HG02938 (cell line): ENCODE data around the gene GALNT15.

Source experiments
- ATAC-seq: cut with Tn5 transposase; IDR thresholded peaks from one replicate; pipeline ENCODE4 v1.9.1; 2021; ENCODE audit warnings: mild to moderate bottlenecking, moderate library complexity; ENCODE audit not compliant: unreplicated experiment

Gene GALNT15

GRCh38 chr3:16219777-16220176 lies 45.3 kb downstream of the GALNT15 start:
- ATAC-seq, result no peak

- no peak for ATAC-seq
Observed at GRCh38 chr3:16221990-16222389, 47.5 kb downstream of the GALNT15 start.

GRCh38 chr3:16222547-16222946 lies 48.1 kb downstream of the GALNT15 start:
- no peak for ATAC-seq

GRCh38 chr3:16224325-16224724 lies 49.8 kb downstream of the GALNT15 start:
- ATAC-seq, result no peak

- no peak for ATAC-seq
Observed at GRCh38 chr3:16227566-16227965, 53.1 kb downstream of the GALNT15 start.

- no peak for ATAC-seq
Observed at GRCh38 chr3:16229681-16230080, 55.2 kb downstream of the GALNT15 start.

- no peak for ATAC-seq
Observed at GRCh38 chr3:16231983-16232382, 57.5 kb downstream of the GALNT15 start.

- ATAC-seq, result no peak
Observed at GRCh38 chr3:16233806-16234205, 59.3 kb downstream of the GALNT15 start.

GRCh38 chr3:16234281-16234680 lies 59.8 kb downstream of the GALNT15 start:
- ATAC-seq, result no peak

- no peak for ATAC-seq
Observed at GRCh38 chr3:16236030-16236639, 61.7 kb downstream of the GALNT15 start.

- no peak for ATAC-seq
Observed at GRCh38 chr3:16236856-16237393, 62.4 kb downstream of the GALNT15 start.

GRCh38 chr3:16239086-16239770 lies 64.7 kb downstream of the GALNT15 start:
- ATAC-seq, result no peak

GRCh38 chr3:16239780-16240179 lies 65.3 kb downstream of the GALNT15 start:
- ATAC-seq, result no peak

- no peak for ATAC-seq
Observed at GRCh38 chr3:16240229-16241023, 65.9 kb downstream of the GALNT15 start.

GRCh38 chr3:16241225-16241624 lies 66.7 kb downstream of the GALNT15 start:
- ATAC-seq, result no peak

- ATAC-seq, result no peak
Observed at GRCh38 chr3:16242177-16242576, 67.7 kb downstream of the GALNT15 start.

GRCh38 chr3:16243706-16244490 lies 69.4 kb downstream of the GALNT15 start:
- no peak for ATAC-seq

- ATAC-seq, result no peak
Observed at GRCh38 chr3:16245609-16246008, 71.1 kb downstream of the GALNT15 start.

GRCh38 chr3:16247282-16248061 lies 73.0 kb downstream of the GALNT15 start:
- peak; percentile 87 for ATAC-seq

- ATAC-seq, result no peak
Observed at GRCh38 chr3:16248556-16248955, 74.1 kb downstream of the GALNT15 start.
